ENCODE measurements around the gene CFAP210. TPM values are rescaled to one million over a fixed set of nuclear protein-coding genes. Genes with fewer than 3 reads are reported as not detected.
"Not testable (repeated sequence)": the region's sequence is repeated elsewhere in the genome, so short reads cannot be mapped to it uniquely, and the experiment has no call there.

The CFAP210 gene
- total RNA-seq, 1 donor from 2014 or later: not detected

- peak; percentile 68 for TF ChIP-seq CTCF (IDR thresholded peaks at IDR 0.05)
- Mint-ChIP-seq H3K27me3 (ENCODE audit: low read depth) (no peaks in the 10 kb centered on the region), H3K9me3 (ENCODE audit: low read depth) (peaks cover 7% of the 10 kb centered on the region), H3K4me3 (ENCODE audit: unreplicated experiment) (peak overlapping the region; percentile 95), H3K4me1 (ENCODE audit: low read depth) (peaks cover 16% of the 10 kb centered on the region), H3K27ac (ENCODE audit: unreplicated experiment) (peak overlapping the region; percentile 95), H3K36me3 (ENCODE audit: low read depth) (peaks cover 2% of the 10 kb centered on the region)
- DNase-seq (ENCODE audit: low spot score): no peak
These were observed 845 bp downstream of the CFAP210 start for GRCh38 chr2:169693360-169693759.

GRCh38 chr2:169692718-169693117, 1.5 kb downstream of the CFAP210 start:
- no peak overlapping the region for H3K4me3 Mint-ChIP-seq (ENCODE audit: unreplicated experiment)
- no peak overlapping the region for H3K27ac Mint-ChIP-seq (ENCODE audit: unreplicated experiment)

GRCh38 chr2:169690958-169691357, 3.2 kb downstream of the CFAP210 start:
- H3K27ac Mint-ChIP-seq (ENCODE audit: unreplicated experiment): no peak overlapping the region
- no peak overlapping the region for H3K4me3 Mint-ChIP-seq (ENCODE audit: unreplicated experiment)
- no peak for TF ChIP-seq CTCF (IDR thresholded peaks at IDR 0.05)
- no peak for DNase-seq (ENCODE audit: low spot score)
- peaks cover 16% of the 10 kb centered on the region for H3K4me1 Mint-ChIP-seq (ENCODE audit: low read depth)
- no peaks in the 10 kb centered on the region for H3K27me3 Mint-ChIP-seq (ENCODE audit: low read depth)
- peaks cover 7% of the 10 kb centered on the region for H3K9me3 Mint-ChIP-seq (ENCODE audit: low read depth)
- peaks cover 3% of the 10 kb centered on the region for H3K36me3 Mint-ChIP-seq (ENCODE audit: low read depth)

More at GRCh38 chr2:169692718-169693117, 1.5 kb downstream of the CFAP210 start:
- no peak for TF ChIP-seq CTCF (IDR thresholded peaks at IDR 0.05)
- Mint-ChIP-seq H3K27me3 (ENCODE audit: low read depth) (no peaks in the 10 kb centered on the region), H3K4me1 (ENCODE audit: low read depth) (peaks cover 16% of the 10 kb centered on the region), H3K36me3 (ENCODE audit: low read depth) (peaks cover 3% of the 10 kb centered on the region), H3K9me3 (ENCODE audit: low read depth) (peaks cover 7% of the 10 kb centered on the region)
- no peak for DNase-seq (ENCODE audit: low spot score)

- not testable (repeated sequence) for H3K4me1 Mint-ChIP-seq (ENCODE audit: low read depth); H3K4me3 Mint-ChIP-seq (ENCODE audit: unreplicated experiment); H3K36me3 Mint-ChIP-seq (ENCODE audit: low read depth); H3K9me3 Mint-ChIP-seq (ENCODE audit: low read depth); H3K27ac Mint-ChIP-seq (ENCODE audit: unreplicated experiment); H3K27me3 Mint-ChIP-seq (ENCODE audit: low read depth); DNase-seq (ENCODE audit: low spot score)
These were observed 6.3 kb downstream of the CFAP210 start for GRCh38 chr2:169687943-169688342.

- H3K4me3 Mint-ChIP-seq (ENCODE audit: unreplicated experiment); H3K9me3 Mint-ChIP-seq (ENCODE audit: low read depth): not testable (repeated sequence)
These were observed 7.4 kb downstream of the CFAP210 start for GRCh38 chr2:169686825-169687224.

GRCh38 chr2:169684712-169685111, 9.5 kb downstream of the CFAP210 start:
- not testable (repeated sequence) for H3K4me1 Mint-ChIP-seq (ENCODE audit: low read depth); H3K27ac Mint-ChIP-seq (ENCODE audit: unreplicated experiment); H3K9me3 Mint-ChIP-seq (ENCODE audit: low read depth)

More at GRCh38 chr2:169686825-169687224, 7.4 kb downstream of the CFAP210 start:
- not testable (repeated sequence) for H3K27me3 Mint-ChIP-seq (ENCODE audit: low read depth); DNase-seq (ENCODE audit: low spot score); H3K27ac Mint-ChIP-seq (ENCODE audit: unreplicated experiment); H3K4me1 Mint-ChIP-seq (ENCODE audit: low read depth); H3K36me3 Mint-ChIP-seq (ENCODE audit: low read depth)

GRCh38 chr2:169684135-169684565, 10.1 kb downstream of the CFAP210 start:
- Mint-ChIP-seq H3K4me1 (ENCODE audit: low read depth) (no peaks in the 10 kb centered on the region), H3K9me3 (ENCODE audit: low read depth) (peaks cover 3% of the 10 kb centered on the region), H3K4me3 (ENCODE audit: unreplicated experiment) (no peak overlapping the region), H3K27ac (ENCODE audit: unreplicated experiment) (no peak overlapping the region), H3K27me3 (ENCODE audit: low read depth) (no peaks in the 10 kb centered on the region), H3K36me3 (ENCODE audit: low read depth) (peaks cover 2% of the 10 kb centered on the region)
- TF ChIP-seq CTCF (IDR thresholded peaks at IDR 0.05): no peak
- DNase-seq (ENCODE audit: low spot score): no peak

More at GRCh38 chr2:169684712-169685111, 9.5 kb downstream of the CFAP210 start:
- H3K36me3 Mint-ChIP-seq (ENCODE audit: low read depth); H3K4me3 Mint-ChIP-seq (ENCODE audit: unreplicated experiment); DNase-seq (ENCODE audit: low spot score); H3K27me3 Mint-ChIP-seq (ENCODE audit: low read depth): not testable (repeated sequence)
